NCI-H82 treated with DMSO at 0.1 percent for 48 hours (cell line): ENCODE results near the gene IL17RB.

Experiments used
- DNase-seq: peaks from one replicate; lab custom pipeline; 2025; ENCODE audit not compliant: unreplicated experiment; lab: John Stamatoyannopoulos, UW

Gene IL17RB

GRCh38 chr3:53812434-53812833 is 33.9 kb upstream of the IL17RB start:
- no peak for DNase-seq

DNA sequence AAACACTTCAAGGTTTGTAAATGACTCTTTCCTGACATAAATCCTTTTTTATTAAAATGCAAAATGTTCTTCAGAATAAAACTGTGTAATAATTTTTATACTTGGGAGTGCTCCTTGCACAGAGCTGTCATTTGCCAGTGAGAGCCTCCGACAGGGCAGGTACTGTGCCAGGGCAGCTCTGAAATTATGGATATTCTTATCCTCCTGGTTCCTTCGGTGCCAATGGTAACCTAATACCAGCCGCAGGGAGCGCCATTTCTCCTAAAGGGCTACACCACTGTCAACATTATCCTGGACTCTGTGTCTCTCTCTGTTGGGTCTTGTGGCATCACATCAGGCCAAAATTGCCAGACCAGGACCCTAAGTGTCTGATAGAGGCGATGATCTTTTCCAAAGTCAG is 33.1 kb upstream of the IL17RB start:
- DNase-seq, result no peak

- DNase-seq, result no peak
Measured at GRCh38 chr3:53813876-53814275, 32.5 kb upstream of the IL17RB start.

DNA sequence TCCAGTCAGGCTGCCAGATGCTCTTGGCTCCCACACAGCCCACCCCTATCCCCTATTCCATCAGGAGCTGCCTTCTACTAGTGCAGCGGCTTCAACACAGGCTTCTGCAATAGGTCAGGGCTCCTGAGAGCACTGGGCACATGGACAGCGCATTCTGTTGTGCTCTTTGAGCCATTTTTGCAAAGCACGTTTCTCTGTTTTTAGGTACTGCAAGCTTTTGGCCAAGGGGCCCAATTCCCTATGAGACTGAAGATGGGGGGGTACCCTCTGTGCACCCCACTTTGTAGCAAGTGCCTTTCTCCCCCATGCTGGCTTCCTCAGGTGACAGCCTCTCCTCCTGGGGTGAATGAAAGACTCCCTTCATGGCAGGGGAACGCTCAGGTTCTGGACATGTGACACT is 31.3 kb upstream of the IL17RB start:
- DNase-seq, result no peak

GRCh38 chr3:53815651-53816050 is 30.7 kb upstream of the IL17RB start:
- no peak for DNase-seq

GRCh38 chr3:53816425-53816824 is 29.9 kb upstream of the IL17RB start:
- no peak for DNase-seq

- no peak for DNase-seq
Measured at GRCh38 chr3:53817211-53817610, 29.2 kb upstream of the IL17RB start.

DNA sequence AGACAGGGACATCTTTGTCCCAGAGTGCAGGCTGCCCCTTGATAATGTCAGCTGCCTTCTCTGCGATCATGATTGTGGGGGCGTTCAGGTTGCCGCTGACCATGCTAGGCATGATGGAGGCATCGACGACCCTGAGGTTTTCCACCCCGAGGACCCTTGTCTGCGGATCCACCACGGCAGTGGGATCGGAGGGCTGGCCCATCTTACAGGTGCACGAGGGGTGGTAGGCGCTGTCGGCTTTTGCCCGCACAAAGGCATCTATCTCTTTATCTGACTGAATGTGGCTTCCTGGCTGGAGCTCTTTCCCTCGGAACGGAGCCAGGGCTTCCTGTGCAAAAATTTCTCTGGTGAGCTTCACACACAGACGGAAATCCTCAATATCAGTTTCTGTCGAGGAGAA is 28.6 kb upstream of the IL17RB start:
- DNase-seq, result no peak

DNA sequence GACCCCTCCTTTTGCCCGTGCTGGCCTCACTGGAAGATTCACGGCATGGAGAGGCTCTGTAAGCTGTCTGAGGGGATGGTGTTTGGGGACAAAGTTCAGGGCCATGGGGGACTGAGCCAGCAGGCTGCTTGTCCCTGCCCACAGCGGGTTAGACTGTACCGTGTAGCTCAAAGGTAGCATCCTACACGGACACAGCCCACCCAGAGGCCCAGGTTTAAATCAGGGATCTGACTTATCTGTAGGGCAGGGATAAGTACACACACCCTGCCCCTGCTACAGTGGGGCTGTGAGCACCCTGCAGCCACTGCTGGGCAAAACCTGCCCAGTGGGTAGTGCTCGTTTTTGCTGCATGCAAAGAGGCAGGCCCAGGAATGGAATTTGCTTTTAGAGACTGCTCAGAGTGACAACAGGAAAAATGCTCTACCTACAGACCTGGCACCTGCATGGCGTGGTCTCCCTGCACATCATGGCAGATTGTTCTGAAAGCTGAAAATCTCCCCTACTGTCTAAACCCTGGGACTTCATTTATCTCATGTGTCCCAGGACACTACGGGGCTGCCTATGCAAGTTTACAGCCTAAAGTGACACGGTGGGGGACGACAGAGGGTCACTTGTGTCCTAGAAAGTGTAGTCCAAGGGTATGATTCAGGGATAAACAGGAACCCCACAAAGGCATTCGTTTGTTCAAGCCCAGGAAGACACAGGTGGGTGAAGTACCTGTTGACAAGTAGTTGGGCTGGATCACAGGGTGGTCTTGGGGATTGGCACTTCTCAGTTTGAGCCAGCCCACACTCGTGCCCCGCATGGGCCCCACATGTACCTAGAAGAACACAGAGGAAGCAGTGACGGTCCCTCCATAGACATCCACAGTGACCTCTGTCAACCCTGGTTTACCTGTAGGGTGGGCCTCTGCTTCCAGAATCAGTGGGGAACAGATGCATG is 27.9 kb upstream of the IL17RB start:
- no peak for DNase-seq

DNA sequence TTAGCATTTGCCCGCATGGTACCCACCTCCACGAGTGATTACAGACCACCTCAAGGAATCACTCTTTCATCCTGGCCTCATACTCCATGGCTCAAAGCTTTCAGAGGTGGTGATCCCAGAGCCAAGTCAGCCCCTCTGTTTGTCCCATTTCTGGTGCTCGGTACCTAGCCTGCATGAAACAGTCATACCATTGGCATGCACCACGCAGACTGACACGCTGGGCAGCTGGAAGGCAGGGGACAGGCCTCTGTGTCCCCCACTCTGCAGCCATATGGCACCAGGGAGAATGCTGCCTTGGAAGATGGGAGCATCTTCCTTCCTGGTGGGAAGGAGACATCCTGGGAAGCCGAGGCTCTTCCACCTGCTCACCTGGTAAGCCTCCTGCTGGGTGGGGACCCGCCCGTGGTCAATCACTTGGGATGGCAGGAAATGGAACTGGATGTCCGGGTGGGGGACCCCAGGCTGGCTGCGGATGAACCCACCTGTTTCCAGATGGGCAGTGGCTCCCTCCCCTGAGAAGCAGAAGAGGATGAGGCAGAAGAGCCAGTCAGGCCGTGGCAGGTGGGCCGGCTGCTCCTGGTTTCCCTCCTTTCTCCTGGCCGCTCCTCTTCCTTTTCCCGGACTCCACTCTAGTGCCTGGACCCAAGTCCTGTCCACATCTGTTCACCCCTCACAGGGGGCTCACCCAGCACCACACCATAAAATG is 27.1 kb upstream of the IL17RB start:
- DNase-seq, result no peak

GRCh38 chr3:53820084-53820483 is 26.3 kb upstream of the IL17RB start:
- DNase-seq, result no peak

- no peak for DNase-seq
Measured at GRCh38 chr3:53820756-53821580, 25.4 kb upstream of the IL17RB start.

GRCh38 chr3:53821631-53822121 is 24.7 kb upstream of the IL17RB start:
- no peak for DNase-seq

DNA sequence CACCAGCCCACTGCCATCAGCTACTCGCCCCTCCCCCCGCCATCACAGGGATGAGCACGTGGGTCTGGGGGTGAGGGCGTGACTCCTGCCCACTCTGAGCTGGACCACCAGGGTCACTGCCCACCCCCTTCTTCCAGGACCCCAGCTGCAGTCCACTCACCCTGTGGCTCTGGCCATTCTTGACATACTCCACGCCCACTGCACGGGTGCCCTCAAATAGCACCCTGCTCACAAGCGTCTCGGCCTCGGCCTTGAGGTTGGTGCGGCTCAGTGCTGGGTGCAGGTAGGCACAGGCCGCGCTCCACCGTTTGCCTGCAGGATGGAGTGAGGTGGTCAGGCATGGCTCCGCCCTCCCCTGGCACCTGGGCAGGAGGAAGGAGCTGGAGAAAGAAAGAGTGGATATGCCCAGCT is 24.0 kb upstream of the IL17RB start:
- DNase-seq, result no peak

GRCh38 chr3:53823026-53823955 is 23.1 kb upstream of the IL17RB start:
- no peak for DNase-seq

DNA sequence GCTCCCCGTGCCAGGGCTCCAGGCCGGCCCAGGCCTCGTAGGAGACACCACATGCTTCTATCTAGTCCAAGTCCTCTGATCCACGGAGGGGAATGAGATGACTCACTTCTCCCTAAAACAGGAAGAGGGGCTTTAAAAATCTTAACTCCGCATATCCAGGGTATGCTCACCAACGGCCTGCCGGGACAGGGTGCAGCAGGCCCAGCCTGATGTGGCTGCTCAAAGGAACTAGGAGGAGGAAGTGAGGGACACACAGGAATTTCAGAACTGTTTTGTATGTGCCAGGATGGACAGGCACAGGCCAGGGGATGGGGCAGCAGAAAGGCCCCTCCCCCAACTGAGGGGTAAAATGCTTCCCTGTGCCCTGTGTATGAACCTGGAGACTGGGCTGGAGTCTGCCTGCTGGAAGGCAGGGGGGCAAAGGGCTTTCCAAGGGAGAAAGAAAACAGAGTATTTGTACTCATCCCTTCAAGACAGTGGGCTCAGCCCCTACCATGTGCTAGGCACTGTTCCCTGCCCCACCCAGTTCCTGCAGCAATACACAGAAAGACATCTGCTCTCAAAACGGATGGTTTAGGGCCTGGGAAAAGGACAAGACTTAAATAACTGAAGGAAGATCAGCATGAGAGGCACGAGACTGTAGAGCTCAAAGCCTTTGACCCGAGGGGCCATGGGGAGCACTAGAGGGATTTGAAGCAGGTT is 22.3 kb upstream of the IL17RB start:
- no peak for DNase-seq

- DNase-seq, result no peak
Measured at GRCh38 chr3:53824795-53825194, 21.6 kb upstream of the IL17RB start.

GRCh38 chr3:53826048-53826447 is 20.3 kb upstream of the IL17RB start:
- no peak for DNase-seq

DNA sequence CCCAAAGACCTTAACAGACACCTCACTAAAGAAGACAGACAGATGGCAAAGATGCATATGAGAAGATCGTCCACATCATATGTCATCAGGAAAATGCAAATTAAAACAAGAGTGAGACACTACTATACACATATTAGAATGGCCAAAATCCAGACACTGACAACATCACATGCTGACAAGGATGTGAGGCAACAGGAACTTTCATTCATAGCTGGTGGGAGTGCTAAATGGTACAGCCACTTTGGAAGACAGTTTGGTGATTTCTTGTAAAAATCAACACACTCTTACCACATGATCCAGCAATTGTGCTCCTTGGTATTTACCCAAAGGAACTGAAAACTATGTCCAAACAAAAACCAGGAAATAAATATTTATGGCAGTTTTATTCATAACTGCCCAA is 17.8 kb upstream of the IL17RB start:
- DNase-seq, result no peak

- no peak for DNase-seq
Measured at GRCh38 chr3:53829605-53830004, 16.8 kb upstream of the IL17RB start.
